SK-N-SH (cell line): Measurements from ENCODE around the gene APOL4. TPM values are rescaled to one million over a fixed set of nuclear protein-coding genes. Genes with fewer than 3 reads are reported as not detected.
A peak's percentile ranks its signal among the peaks of the same experiment; 100 is the strongest.

ENCODE experiments used
- CTCF ChIA-PET: fragments of 300-600, 350-600 bp; formaldehyde crosslinking; extraction: SDS; loops from one replicate; lab custom pipeline; 2021; lab: Yijun Ruan, JAX
- POLR2A ChIA-PET: fragments of 350-600 bp; sonication (Branson Sonifier 250); formaldehyde crosslinking; extraction: SDS; loops from one replicate; lab custom pipeline; 2020; ENCODE audit warnings: antibody characterized with exemption, inconsistent platforms; lab: Yijun Ruan, JAX
- DNase-seq: peaks from one replicate; pipeline ENCODE4 v3.0.0; 2012
- H2AFZ ChIP-seq: fragments of 200-600 bp; sonication (generic); 2 replicates; pipeline ENCODE4 v1.8.1; 2016; ENCODE audit warnings: antibody characterized with exemption, mild to moderate bottlenecking, low read depth
- H3F3A ChIP-seq: fragments of 200-600 bp; sonication (generic); replicated peaks from 2 replicates; pipeline ENCODE3; 2016; ENCODE audit warnings: antibody characterized with exemption, mild to moderate bottlenecking; ENCODE audit not compliant: insufficient read depth
- H3K27ac ChIP-seq, 2 experiments: fragments of 200-500 bp in 1 of 2; fragments of 200-600 bp in 1 of 2; sonication (Bioruptor generic) in 1 of 2; sonication (generic), shearing (Covaris generic) in 1 of 2; 2 replicates each; pipeline versions ENCODE4 v1.5.1 to v1.6.1; 2014 to 2016; ENCODE audit warnings: low read depth in 2 of 2, inconsistent platforms in 1 of 2, low read length in 1 of 2, mild to moderate bottlenecking in 1 of 2, mixed read lengths in 1 of 2
- H3K27me3 ChIP-seq: fragments of 200-600 bp; sonication (generic), shearing (Covaris generic); 2 replicates; pipeline ENCODE4 v1.6.1; 2016; ENCODE audit warnings: mixed run types; ENCODE audit not compliant: insufficient read depth
- H3K36me3 ChIP-seq, 2 experiments: fragments of 200-500 bp in 1 of 2; fragments of 200-600 bp in 1 of 2; sonication (Bioruptor generic) in 1 of 2; sonication (generic) in 1 of 2; replicated peaks in 1 of 2; 2 replicates each; pipeline versions ENCODE3 to v1.5.1; 2014 to 2016; ENCODE audit warnings: low read length in 1 of 2, mild to moderate bottlenecking in 1 of 2; ENCODE audit not compliant: insufficient read depth in 2 of 2, control insufficient read depth in 1 of 2
- H3K4me1 ChIP-seq, 2 experiments: fragments of 200-500 bp in 1 of 2; fragments of 200-600 bp in 1 of 2; sonication (Bioruptor generic) in 1 of 2; sonication (generic), shearing (Covaris generic) in 1 of 2; 2 replicates each; pipeline versions ENCODE4 v1.5.1 to v1.6.1; 2014 to 2016; ENCODE audit warnings: low read depth in 1 of 2, low read length in 1 of 2, mixed run types in 1 of 2; ENCODE audit not compliant: insufficient read depth in 2 of 2, control insufficient read depth in 1 of 2
- H3K4me2 ChIP-seq: fragments of 200-600 bp; sonication (generic), shearing (Covaris generic); 2 replicates; pipeline ENCODE4 v1.6.1; 2017; ENCODE audit warnings: mixed run types
- H3K4me3 ChIP-seq, 2 experiments: fragments of 200-500 bp in 1 of 2; fragments of 200-600 bp in 1 of 2; sonication (Bioruptor generic) in 1 of 2; sonication (generic), shearing (Covaris generic) in 1 of 2; 2 replicates each; pipeline versions ENCODE4 v1.5.1 to v1.8.1; 2014 to 2016; ENCODE audit warnings: low read depth in 2 of 2, inconsistent platforms in 1 of 2, low read length in 1 of 2, mild to moderate bottlenecking in 1 of 2, mixed read lengths in 1 of 2, moderate library complexity in 1 of 2
- H3K79me2 ChIP-seq: fragments of 200-600 bp; sonication (generic); 2 replicates; pipeline ENCODE4 v1.8.1; 2017; ENCODE audit warnings: mild to moderate bottlenecking; ENCODE audit not compliant: insufficient read depth
- H3K9ac ChIP-seq: fragments of 200-600 bp; sonication (generic); 2 replicates; pipeline ENCODE4 v1.6.1; 2017; ENCODE audit warnings: mixed run types
- H3K9me2 ChIP-seq: fragments of 200-600 bp; sonication (generic); 2 replicates; pipeline ENCODE4 v1.6.1; 2017; ENCODE audit warnings: mixed run types
- H3K9me3 ChIP-seq: fragments of 200-600 bp; sonication (generic); 2 replicates; pipeline ENCODE4 v1.6.1; 2017; ENCODE audit warnings: mixed run types, mild to moderate bottlenecking, moderate library complexity
- H4K20me1 ChIP-seq: fragments of 200-600 bp; sonication (generic); 2 replicates; pipeline ENCODE4 v1.6.1; 2017; ENCODE audit warnings: mild to moderate bottlenecking, mixed run types; ENCODE audit not compliant: insufficient read depth
- GABPA ChIP-seq: IDR thresholded peaks from 2 replicates; pipeline ENCODE4 v1.4.0; 2012; ENCODE audit warnings: low read depth, mild to moderate bottlenecking
- GATA2 ChIP-seq: sonication (generic); formaldehyde crosslinking; IDR thresholded peaks from 2 replicates; pipeline ENCODE4 v1.5.0; 2020; ENCODE audit warnings: mild to moderate bottlenecking, missing genetic modification reagents
- NRF1 ChIP-seq: IDR thresholded peaks from 2 replicates; pipeline ENCODE4 v1.6.1; 2012; ENCODE audit warnings: low read depth, mild to moderate bottlenecking, low read length
- POLR2AphosphoS5 ChIP-seq: IDR thresholded peaks from 2 replicates; pipeline ENCODE4 v1.6.1; 2012; ENCODE audit warnings: low read depth, low read length
- SMC3 ChIP-seq: IDR thresholded peaks from 2 replicates; pipeline ENCODE4 v1.6.1; 2012; ENCODE audit warnings: low read depth, low read length, improper control_type of control experiment
- TEAD4 ChIP-seq: IDR thresholded peaks from 2 replicates; pipeline ENCODE4 v1.4.0; 2012; ENCODE audit warnings: mild to moderate bottlenecking, borderline replicate concordance; ENCODE audit not compliant: insufficient read depth
- WGBS: methylation state at CpG from one replicate; pipeline ENCODE4 v1.1.6; 2017; ENCODE audit warnings: low lambda C conversion rate; 5-methylcytosine and 5-hydroxymethylcytosine counted together
- polyA plus RNA-seq, 3 experiments: library from polyadenylated mRNA; depleted of rRNA; stranded (reverse); fragments of >200 nt; gene quantifications; 2 replicates each; pipeline ENCODE4 v1.2.3, GENCODE V29; 2012
- TF ChIP-seq, protein P1 (sequence below): IDR thresholded peaks from 2 replicates; pipeline ENCODE4 v1.4.0; 2012; ENCODE audit warnings: low read depth, borderline replicate concordance
- TF ChIP-seq, protein P2 (sequence below): IDR thresholded peaks from 2 replicates; pipeline ENCODE4 v1.4.0; 2012; ENCODE audit warnings: low read depth, borderline replicate concordance

The APOL4 gene
- polyA plus RNA-seq, 1 of the 3 experiments (the other 2 are of a cell fraction) = 0.08 TPM

DNA sequence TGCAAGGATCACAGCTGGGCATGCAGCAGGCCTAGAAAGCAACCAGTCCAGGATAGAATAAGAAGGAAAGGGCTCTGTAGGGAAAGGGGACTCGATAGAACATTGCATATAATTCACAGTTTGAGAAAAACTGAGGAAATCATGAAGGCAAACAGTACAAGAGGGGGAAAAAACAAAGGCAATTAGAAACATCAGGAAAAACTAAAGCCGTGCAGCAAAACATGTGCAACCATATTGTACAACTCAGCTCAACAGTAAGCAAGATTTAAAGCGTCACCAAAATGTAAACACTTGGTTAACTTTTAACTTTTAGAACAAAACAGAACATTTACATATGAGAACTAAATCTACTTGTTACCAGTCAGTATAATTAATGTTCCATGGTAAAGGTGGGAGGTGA, 49.5 kb downstream of the APOL4 start:
- Histone ChIP-seq H4K20me1 (no peaks in the 10 kb centered on the region), H3K79me2 (no peaks in the 10 kb centered on the region), H3K4me1 (peaks cover 5 to 12% of the 10 kb centered on the region in 2 experiments; a peak in 1 of 4 replicates), H3K4me3 (no peak overlapping the region), H3K4me2 (no peak overlapping the region), H3K9me2 (no peaks in the 10 kb centered on the region), H3K27ac (no peak overlapping the region), H3K9ac (no peak overlapping the region), H3F3A (no peaks in the 10 kb centered on the region), H3K27me3 (no peaks in the 10 kb centered on the region), H3K9me3 (no peaks in the 10 kb centered on the region), H2AFZ (no peak overlapping the region), H3K36me3 (no peaks in the 10 kb centered on the region)
- CTCF ChIA-PET = interaction anchor here (1.3 to 1.4 kb wide), 2 partner anchors 28 to 148 kb away, joined by 3 to 4 read pairs; no protein-coding TSS in a partner anchor
- WGBS = 48% methylated on average over 3 of the region's 3 CpGs
- POLR2A ChIA-PET = no interaction called here
- no peak for TF ChIP-seq SMC3
- DNase-seq = no peak

DNA sequence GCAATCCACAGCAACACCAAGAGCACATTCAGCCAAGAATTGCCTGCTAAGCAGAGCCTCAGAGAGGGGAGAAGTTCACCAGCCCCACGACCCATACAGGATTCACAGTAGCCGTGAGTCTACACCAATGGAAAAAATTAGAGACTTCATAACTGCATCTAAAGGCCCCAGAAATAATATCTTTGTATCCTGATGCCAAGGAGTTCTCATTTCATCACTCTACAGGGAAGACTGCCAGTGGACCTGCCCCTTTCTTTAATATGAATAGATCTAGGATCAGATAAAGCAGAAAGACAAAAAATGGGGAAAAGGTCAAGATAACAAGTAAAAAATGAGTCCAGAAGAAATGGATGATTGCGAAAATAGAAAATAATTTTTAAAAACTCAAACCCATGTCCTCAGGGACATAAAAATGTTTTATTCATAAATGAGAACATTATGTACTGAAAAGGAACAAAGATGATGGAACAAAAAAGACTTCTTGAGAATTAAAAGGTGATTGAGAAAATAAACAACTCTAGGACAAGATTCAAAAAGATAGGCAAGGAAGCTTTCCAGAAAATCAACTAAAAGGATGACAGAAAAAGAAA, 50.5 kb downstream of the APOL4 start:
- no peak for DNase-seq
- H2AFZ ChIP-seq = no peak overlapping the region
- H3K9me3 ChIP-seq = no peaks in the 10 kb centered on the region
- TF ChIP-seq GABPA (no peak), SMC3 (no peak), TEAD4 (no peak), GATA2 (CRISPR knock-in tag) (no peak), POLR2AphosphoS5 (no peak), NRF1 (no peak)
- TF ChIP-seq, protein P1, sequence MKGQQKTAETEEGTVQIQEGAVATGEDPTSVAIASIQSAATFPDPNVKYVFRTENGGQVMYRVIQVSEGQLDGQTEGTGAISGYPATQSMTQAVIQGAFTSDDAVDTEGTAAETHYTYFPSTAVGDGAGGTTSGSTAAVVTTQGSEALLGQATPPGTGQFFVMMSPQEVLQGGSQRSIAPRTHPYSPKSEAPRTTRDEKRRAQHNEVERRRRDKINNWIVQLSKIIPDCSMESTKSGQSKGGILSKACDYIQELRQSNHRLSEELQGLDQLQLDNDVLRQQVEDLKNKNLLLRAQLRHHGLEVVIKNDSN = no peak
- TF ChIP-seq, protein P2, sequence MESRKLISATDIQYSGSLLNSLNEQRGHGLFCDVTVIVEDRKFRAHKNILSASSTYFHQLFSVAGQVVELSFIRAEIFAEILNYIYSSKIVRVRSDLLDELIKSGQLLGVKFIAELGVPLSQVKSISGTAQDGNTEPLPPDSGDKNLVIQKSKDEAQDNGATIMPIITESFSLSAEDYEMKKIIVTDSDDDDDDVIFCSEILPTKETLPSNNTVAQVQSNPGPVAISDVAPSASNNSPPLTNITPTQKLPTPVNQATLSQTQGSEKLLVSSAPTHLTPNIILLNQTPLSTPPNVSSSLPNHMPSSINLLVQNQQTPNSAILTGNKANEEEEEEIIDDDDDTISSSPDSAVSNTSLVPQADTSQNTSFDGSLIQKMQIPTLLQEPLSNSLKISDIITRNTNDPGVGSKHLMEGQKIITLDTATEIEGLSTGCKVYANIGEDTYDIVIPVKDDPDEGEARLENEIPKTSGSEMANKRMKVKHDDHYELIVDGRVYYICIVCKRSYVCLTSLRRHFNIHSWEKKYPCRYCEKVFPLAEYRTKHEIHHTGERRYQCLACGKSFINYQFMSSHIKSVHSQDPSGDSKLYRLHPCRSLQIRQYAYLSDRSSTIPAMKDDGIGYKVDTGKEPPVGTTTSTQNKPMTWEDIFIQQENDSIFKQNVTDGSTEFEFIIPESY = no peak
- TF ChIP-seq, all 33 proteins: peak for 0
- ChIA-PET POLR2A (no interaction called here), CTCF (interaction anchor here (1.3 to 1.4 kb wide), 2 partner anchors 29 to 149 kb away, joined by 3 to 4 read pairs; no protein-coding TSS in a partner anchor)
- Histone ChIP-seq H3K4me1 (peaks cover 0 to 7% of the 10 kb centered on the region in 2 experiments; a peak in 1 of 4 replicates), H3K79me2 (no peaks in the 10 kb centered on the region), H3K27me3 (no peaks in the 10 kb centered on the region), H3K36me3 (no peaks in the 10 kb centered on the region), H3K4me3 (0 out of 4 replicates have a peak overlapping the region, but pooled peaks of 1 of the 2 experiments have one; percentile 8), H3F3A (peaks cover 2% of the 10 kb centered on the region), H3K27ac (no peak overlapping the region), H3K9ac (no peak overlapping the region), H3K9me2 (no peaks in the 10 kb centered on the region), H3K4me2 (no peak overlapping the region), H4K20me1 (no peaks in the 10 kb centered on the region)
- WGBS = 52% methylated on average over 3 of the region's 3 CpGs
